K562 (cell line): ENCODE results near the gene TP73. TPM values are rescaled to one million over a fixed set of nuclear protein-coding genes. Genes with fewer than 3 reads are reported as not detected.

Experiments
- ATAC-seq: fragments of 200-7000 bp; cut with Tn5 transposase; 3 replicates; pipeline ENCODE4 v1.9.1; 2020; ENCODE audit warnings: moderate library complexity
- BruUV-seq: library from RNA; stranded (reverse); fragments of 400-500 nt; replicated peaks from 2 replicates; lab custom pipeline; 2021; lab: Mats Ljungman, UMichigan
- CTCF ChIA-PET: fragments of 300-600 bp; formaldehyde crosslinking; extraction: SDS; loops from one replicate; lab custom pipeline; 2021; ENCODE audit warnings: low intra/inter-chr PET ratio; lab: Yijun Ruan, JAX
- POLR2A ChIA-PET: fragments of 300-600, 350-650 bp; sonication (Branson Sonifier 250); formaldehyde crosslinking; extraction: SDS; loops from one replicate; lab custom pipeline; 2021; ENCODE audit warnings: antibody characterized with exemption, inconsistent platforms; lab: Yijun Ruan, JAX
- DNase-seq, 4 experiments: peaks; one replicate each; pipeline versions ENCODE4 v3.0.0 to v3.0.0-alpha.2; 2011 to 2018; ENCODE audit warnings: low spot score in 3 of 4, mixed read lengths in 3 of 4; ENCODE audit errors: extremely low read depth in 1 of 4
- FAIRE-seq: peaks from 2 replicates; lab custom pipeline; 2011; peaks lifted over from hg19 to GRCh38; lab: Jason Lieb, UNC
- H2AFZ ChIP-seq: 2 replicates; pipeline ENCODE4 v1.6.0; 2011; ENCODE audit warnings: low read depth, low read length, control low read depth, inconsistent platforms
- H3K27ac ChIP-seq: fragments of 200-600 bp; 3 replicates; pipeline ENCODE4 v1.8.0; 2011; ENCODE audit warnings: low read depth, mild to moderate bottlenecking, control low read depth, inconsistent platforms, low read length, moderate library complexity, mixed read lengths; ENCODE audit errors: extremely low read depth
- H3K27me3 ChIP-seq, 2 experiments: fragments of 300-600 bp in 1 of 2; 2 replicates in 1 of 2; 3 replicates in 1 of 2; pipeline versions ENCODE4 v1.6.0 to v1.8.0; 2011; ENCODE audit warnings: inconsistent platforms in 2 of 2, low read length in 2 of 2, mild to moderate bottlenecking in 1 of 2, mixed read lengths in 1 of 2, moderate library complexity in 1 of 2; ENCODE audit not compliant: control insufficient read depth in 2 of 2, insufficient read depth in 2 of 2
- H3K36me3 ChIP-seq: fragments of 300-600 bp; 3 replicates; pipeline ENCODE4 v1.8.0; 2011; ENCODE audit warnings: mild to moderate bottlenecking, low read length, inconsistent platforms; ENCODE audit not compliant: control insufficient read depth, insufficient read depth
- H3K4me1 ChIP-seq, 2 experiments: fragments of 200-600 bp in 1 of 2; replicated peaks in 1 of 2; 2 replicates in 1 of 2; 3 replicates in 1 of 2; pipeline versions ENCODE4 v1.5.1 to v1.8.0; 2011; ENCODE audit warnings: inconsistent platforms in 2 of 2, low read length in 2 of 2, mild to moderate bottlenecking in 1 of 2, mixed read lengths in 1 of 2, moderate library complexity in 1 of 2; ENCODE audit not compliant: control insufficient read depth in 2 of 2, insufficient read depth in 2 of 2
- H3K4me2 ChIP-seq: 2 replicates; pipeline ENCODE4 v1.6.1; 2011; ENCODE audit warnings: low read length, control low read depth, inconsistent platforms, mixed read lengths; ENCODE audit not compliant: insufficient read depth
- H3K4me3 ChIP-seq: fragments of 200-600 bp; sonication (generic), shearing (Covaris generic); 2 replicates; pipeline ENCODE4 v1.5.1; 2016; ENCODE audit warnings: control low read depth, inconsistent platforms
- H3K79me2 ChIP-seq: fragments of 200-600 bp; 3 replicates; pipeline ENCODE4 v1.8.0; 2011; ENCODE audit warnings: low read length, inconsistent platforms; ENCODE audit not compliant: control insufficient read depth, insufficient read depth
- H3K9ac ChIP-seq, 2 experiments: 2 replicates each; pipeline versions ENCODE4 v1.6.0 to v1.6.1; 2011; ENCODE audit warnings: low read depth in 2 of 2, low read length in 2 of 2, control low read depth in 1 of 2, inconsistent platforms in 1 of 2, mild to moderate bottlenecking in 1 of 2, mixed read lengths in 1 of 2; ENCODE audit not compliant: insufficient read depth in 1 of 2
- H3K9me1 ChIP-seq: one replicate; pipeline ENCODE4 v1.6.0; 2011; ENCODE audit warnings: inconsistent platforms, mild to moderate bottlenecking, low read length, moderate library complexity; ENCODE audit not compliant: control insufficient read depth, insufficient read depth
- H3K9me3 ChIP-seq: replicated peaks from 2 replicates; pipeline ENCODE4 v1.5.1; 2011; ENCODE audit warnings: low read depth, low read length, inconsistent platforms; ENCODE audit not compliant: control insufficient read depth, insufficient read depth
- H4K20me1 ChIP-seq: replicated peaks from 2 replicates; pipeline ENCODE4 v1.6.1; 2011; ENCODE audit warnings: low read length, inconsistent platforms, mixed read lengths; ENCODE audit not compliant: control insufficient read depth, insufficient read depth
- ASH1L ChIP-seq: fragments of 450-650 bp; IDR thresholded peaks from 2 replicates; pipeline ENCODE4 v1.6.1; 2018; ENCODE audit warnings: borderline replicate concordance, mild to moderate bottlenecking, low read depth; ENCODE audit not compliant: partially characterized antibody
- CBFB ChIP-seq: sonication (generic); formaldehyde crosslinking; IDR thresholded peaks from 2 replicates; pipeline ENCODE4 v1.4.0; 2020; ENCODE audit warnings: mild to moderate bottlenecking, missing genetic modification reagents
- HNRNPL ChIP-seq: fragments of 200-400 bp; formaldehyde crosslinking; IDR thresholded peaks from 2 replicates; pipeline ENCODE4 v1.6.1; 2017; ENCODE audit warnings: low read depth, mild to moderate bottlenecking, low read length
- KLF1 ChIP-seq: fragments of 450-650 bp; IDR thresholded peaks from 2 replicates; pipeline ENCODE4 v1.6.1; 2016; ENCODE audit warnings: missing genetic modification characterization, missing compliant biosample characterization
- L3MBTL2 ChIP-seq: fragments of 450-650 bp; IDR thresholded peaks from 2 replicates; pipeline ENCODE4 v1.6.1; 2016; ENCODE audit warnings: mild to moderate bottlenecking, moderate library complexity
- MAFF ChIP-seq: IDR thresholded peaks from 2 replicates; pipeline ENCODE4 v1.6.1; 2012; ENCODE audit warnings: low read length, improper control_type of control experiment
- RFX1 ChIP-seq: fragments of 450-650 bp; IDR thresholded peaks from 2 replicates; pipeline ENCODE4 v1.6.1; 2016; ENCODE audit warnings: mild to moderate bottlenecking, moderate library complexity
- STAT6 ChIP-seq: sonication (generic); formaldehyde crosslinking; IDR thresholded peaks from 2 replicates; pipeline ENCODE4 v1.8.1; 2023; ENCODE audit warnings: mild to moderate bottlenecking, missing genetic modification reagents
- ZNF143 ChIP-seq: sonication (generic); formaldehyde crosslinking; IDR thresholded peaks from 2 replicates; pipeline ENCODE4 v1.9.0; 2022; ENCODE audit warnings: mild to moderate bottlenecking, missing genetic modification reagents
- ZNF347 ChIP-seq: fragments of 450-650 bp; formaldehyde crosslinking; IDR thresholded peaks from 2 replicates; pipeline ENCODE4 v1.4.0; 2020; ENCODE audit warnings: low read depth, mild to moderate bottlenecking, moderate library complexity
- WGBS: fragments of 100-300 bp; shearing (Covaris generic); methylation state at CpG from one replicate; pipeline ENCODE4 v1.1.6; 2016; ENCODE audit warnings: low coverage, mixed read lengths; ENCODE audit not compliant: insufficient coverage; ENCODE audit errors: missing lambda C conversion rate; 5-methylcytosine and 5-hydroxymethylcytosine counted together
- in situ Hi-C: fragments of 300-500 bp; cut with MboI; formaldehyde crosslinking; loops from 4 replicates; pipeline ENCODE4 v1.15.0; 2018; ENCODE audit warnings: inconsistent platforms, mixed read lengths
- intact Hi-C: fragments of 100-400 bp; cut with micrococcal nuclease; formaldehyde crosslinking; loops from 2 replicates; pipeline ENCODE4 v1.14.2; 2022
- polyA plus RNA-seq, 8 experiments: library from polyadenylated mRNA; depleted of rRNA in 4 of 8; stranded (reverse) in 5 of 8; unstranded in 3 of 8; fragments of >200 nt; fragmentation: Nextera tagmentation in 2 of 8; fragmentation: Illumina TruSeq in 1 of 8; extraction: Ambion mirVana in 2 of 8; extraction: Trizol in 1 of 8; gene quantifications; 2 replicates each; pipeline versions ENCODE4 v1.2.1 to v1.2.3, GENCODE V29; 2011 to 2014; ENCODE audit warnings: inconsistent platforms in 1 of 8, missing spikeins in 1 of 8
- total RNA-seq, 7 experiments: library from RNA; depleted of rRNA in 6 of 7; stranded (reverse); fragments of >200 nt in 6 of 7; fragmentation: Illumina TruSeq in 2 of 7; extraction: Trizol in 2 of 7; gene quantifications; 2 replicates each; pipeline versions ENCODE4 v1.2.1 to v1.2.3, GENCODE V29; 2011 to 2021; ENCODE audit warnings: low replicate concordance in 1 of 7

TP73 gene
- total and polyA plus RNA-seq, 9 of the 15 experiments (the other 6 are each of a cell fraction or from before 2014, with no cell fraction given), result 0.07 to 1.6 (median 0.40) TPM; not detected in 2

GRCh38 chr1:3645666-3646355 is 6.5 kb upstream of the TP73 start:
- no peaks in the 10 kb centered on the region for H3K9me1 ChIP-seq
- H3K4me1 ChIP-seq, result peaks cover 6 to 16% of the 10 kb centered on the region in 2 experiments; a peak in 4 of 5 replicates
- no peaks in the 10 kb centered on the region for H3K27me3 ChIP-seq
- no peak overlapping the region for H3K9ac ChIP-seq
- H4K20me1 ChIP-seq, result 0 out of 2 replicates have a peak, but pooled peaks cover 4% of the 10 kb centered on the region
- peaks cover 11% of the 10 kb centered on the region for H3K79me2 ChIP-seq
- POLR2A ChIA-PET, result interaction anchor here (0.6 to 1.9 kb wide), 2 partner anchors 17 to 224 kb away, joined by 3 to 4 read pairs; no protein-coding TSS in a partner anchor
- no peak for DNase-seq
- intact Hi-C loops (no loop called here), in situ Hi-C loops (no loop called here)
- no peak overlapping the region for H3K4me3 ChIP-seq
- no peaks in the 10 kb centered on the region for H3K9me3 ChIP-seq
- 95% methylated on average over 27 of the region's 27 CpGs for WGBS
- no peak overlapping the region for H2AFZ ChIP-seq
- no peak for ATAC-seq
- no peak overlapping the region for H3K4me2 ChIP-seq
- no peak for FAIRE-seq
- CTCF ChIA-PET, result no interaction called here
- no TSS peak for BruUV-seq
- no peak overlapping the region for H3K27ac ChIP-seq
- H3K36me3 ChIP-seq, result peaks cover 44% of the 10 kb centered on the region; the same call in 2 of the 3 replicates
- no peak for TF ChIP-seq MAFF
- no peak for TF ChIP-seq L3MBTL2
- no peak for TF ChIP-seq RFX1
- TF ChIP-seq STAT6 (CRISPR knock-in tag), result no peak
- no peak for TF ChIP-seq ZNF143 (CRISPR knock-in tag)
- no peak for TF ChIP-seq HNRNPL
- no peak for TF ChIP-seq KLF1 (tag)
- no peak for TF ChIP-seq ASH1L
- no peak for TF ChIP-seq ZNF347 (CRISPR knock-in tag)
- TF ChIP-seq CBFB (CRISPR knock-in tag), result no peak
- TF ChIP-seq, all 486 proteins: peak for 0
